ENCODE data around the gene STAT5B. TPM values are rescaled to one million over a fixed set of nuclear protein-coding genes. Genes with fewer than 3 reads are reported as not detected.

STAT5B gene
- total RNA-seq, 1 donor from 2014 or later, result 67.9 TPM

DNA sequence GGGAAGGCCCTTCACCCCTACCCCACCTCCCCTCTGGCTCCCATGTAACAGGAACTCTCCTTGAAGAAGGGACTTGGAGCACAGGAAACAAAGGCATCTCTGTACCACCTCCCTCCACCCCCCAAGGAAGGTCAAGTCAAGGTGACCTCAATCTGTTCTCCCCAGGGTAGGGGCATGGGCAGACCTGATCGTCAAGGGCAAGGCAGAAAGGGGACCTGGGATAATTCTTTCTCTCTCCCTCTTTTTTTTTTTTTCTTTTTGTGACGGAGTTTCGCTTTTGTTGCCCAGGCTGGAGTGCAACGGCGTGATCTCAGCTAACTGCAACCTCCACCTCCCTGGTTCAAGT, 7.8 kb upstream of the STAT5B start:
- Histone ChIP-seq H3K9me3 (no peaks in the 10 kb centered on the region), H3K4me3 (no peak overlapping the region), H3K36me3 (no peaks in the 10 kb centered on the region), H3K27ac (peak overlapping the region; percentile 49), H3K27me3 (ENCODE audit: low read depth) (no peaks in the 10 kb centered on the region), H3K4me1 (peaks cover 37% of the 10 kb centered on the region)
- DNase-seq (no peak), ATAC-seq (no peak)
- TF ChIP-seq, protein P1, sequence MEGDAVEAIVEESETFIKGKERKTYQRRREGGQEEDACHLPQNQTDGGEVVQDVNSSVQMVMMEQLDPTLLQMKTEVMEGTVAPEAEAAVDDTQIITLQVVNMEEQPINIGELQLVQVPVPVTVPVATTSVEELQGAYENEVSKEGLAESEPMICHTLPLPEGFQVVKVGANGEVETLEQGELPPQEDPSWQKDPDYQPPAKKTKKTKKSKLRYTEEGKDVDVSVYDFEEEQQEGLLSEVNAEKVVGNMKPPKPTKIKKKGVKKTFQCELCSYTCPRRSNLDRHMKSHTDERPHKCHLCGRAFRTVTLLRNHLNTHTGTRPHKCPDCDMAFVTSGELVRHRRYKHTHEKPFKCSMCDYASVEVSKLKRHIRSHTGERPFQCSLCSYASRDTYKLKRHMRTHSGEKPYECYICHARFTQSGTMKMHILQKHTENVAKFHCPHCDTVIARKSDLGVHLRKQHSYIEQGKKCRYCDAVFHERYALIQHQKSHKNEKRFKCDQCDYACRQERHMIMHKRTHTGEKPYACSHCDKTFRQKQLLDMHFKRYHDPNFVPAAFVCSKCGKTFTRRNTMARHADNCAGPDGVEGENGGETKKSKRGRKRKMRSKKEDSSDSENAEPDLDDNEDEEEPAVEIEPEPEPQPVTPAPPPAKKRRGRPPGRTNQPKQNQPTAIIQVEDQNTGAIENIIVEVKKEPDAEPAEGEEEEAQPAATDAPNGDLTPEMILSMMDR (IDR thresholded peaks at IDR 0.05), result no peak
- intact Hi-C loops (cut with DNase I), result no loop called here

DNA sequence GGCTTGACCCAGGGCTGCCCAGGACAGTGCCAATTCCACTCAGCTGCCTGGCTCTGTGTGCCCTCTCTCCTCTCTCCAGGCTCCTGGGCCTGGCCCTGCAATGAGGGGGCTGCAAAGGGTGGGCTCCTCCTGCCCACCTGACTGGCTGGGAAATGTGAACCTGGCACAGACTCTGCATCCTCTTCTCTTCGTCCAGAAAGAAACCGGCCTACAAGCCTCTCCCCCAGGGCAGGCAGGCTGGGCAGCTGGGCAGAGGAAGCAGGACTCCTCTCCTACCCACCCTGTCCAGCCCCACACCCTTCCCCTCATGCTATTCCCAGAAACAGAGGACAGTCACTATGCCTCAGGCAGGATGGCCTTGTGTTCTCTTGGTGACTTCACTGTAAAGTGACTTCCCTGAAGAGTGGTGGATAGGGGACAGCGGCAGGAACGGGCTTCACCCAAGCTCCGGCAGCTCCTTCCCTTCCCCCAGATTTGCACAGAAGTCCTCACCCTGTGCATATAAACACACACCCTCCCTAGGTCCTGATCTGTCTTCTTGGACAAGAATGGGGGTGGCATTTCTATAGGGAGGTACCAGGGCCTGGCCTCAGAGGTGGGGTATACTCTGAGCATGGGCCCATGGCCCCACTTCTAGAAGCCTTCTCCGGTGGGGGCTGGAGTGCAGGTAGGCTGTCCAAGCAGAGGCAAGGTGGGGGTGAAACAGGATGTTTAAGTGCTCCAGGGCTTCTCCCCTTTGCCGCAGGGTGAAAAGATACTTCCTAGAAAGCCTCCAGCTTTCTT, 7.2 kb upstream of the STAT5B start:
- no peak for ATAC-seq

DNA sequence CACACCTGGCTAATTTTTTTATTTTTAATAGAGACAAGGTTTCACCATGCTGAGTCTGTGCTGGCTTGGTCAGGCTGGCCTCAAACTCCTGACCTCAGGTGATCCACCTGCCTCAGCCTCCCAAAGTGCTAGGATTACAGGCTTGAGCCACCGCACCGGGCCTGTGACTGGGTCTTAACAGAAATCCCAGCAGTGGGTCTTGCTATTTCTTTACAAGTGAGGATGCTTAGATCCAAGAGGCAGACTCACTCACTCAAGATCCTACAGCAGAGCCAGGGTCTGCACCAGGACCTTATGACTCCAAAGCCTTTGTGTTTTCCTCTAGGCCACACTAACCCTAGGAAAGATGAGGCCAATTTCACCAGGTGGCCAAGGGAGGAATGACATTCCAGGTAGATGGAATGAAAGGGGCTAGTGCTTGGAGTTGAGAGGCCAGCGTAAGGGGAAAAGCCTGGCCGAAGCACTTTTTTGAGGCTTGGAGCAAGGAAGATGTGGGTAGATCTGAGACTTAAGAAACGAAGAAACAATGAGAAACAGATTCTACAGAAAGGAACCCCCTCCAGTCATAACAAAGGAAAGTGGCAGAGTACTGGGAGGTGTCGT, 6.4 kb upstream of the STAT5B start:
- Histone ChIP-seq H3K9me3 (no peaks in the 10 kb centered on the region), H3K4me3 (no peak overlapping the region), H3K27me3 (ENCODE audit: low read depth) (no peaks in the 10 kb centered on the region), H3K36me3 (no peaks in the 10 kb centered on the region), H3K27ac (no peak overlapping the region), H3K4me1 (peaks cover 28% of the 10 kb centered on the region)
- TF ChIP-seq, protein P1 (IDR thresholded peaks at IDR 0.05), result no peak
- ATAC-seq, result no peak
- no peak for DNase-seq
- intact Hi-C loops (cut with DNase I), result no loop called here

More for the DNA sequence above, 7.2 kb upstream of the STAT5B start:
- no peak for DNase-seq
- H3K36me3 ChIP-seq, result no peaks in the 10 kb centered on the region
- H3K4me3 ChIP-seq, result no peak overlapping the region
- no peaks in the 10 kb centered on the region for H3K27me3 ChIP-seq (ENCODE audit: low read depth)
- intact Hi-C loops (cut with DNase I), result no loop called here
- TF ChIP-seq, protein P1 (IDR thresholded peaks at IDR 0.05), result no peak
- peaks cover 32% of the 10 kb centered on the region for H3K4me1 ChIP-seq
- H3K27ac ChIP-seq, result peak overlapping the region; percentile 49
- no peaks in the 10 kb centered on the region for H3K9me3 ChIP-seq

DNA sequence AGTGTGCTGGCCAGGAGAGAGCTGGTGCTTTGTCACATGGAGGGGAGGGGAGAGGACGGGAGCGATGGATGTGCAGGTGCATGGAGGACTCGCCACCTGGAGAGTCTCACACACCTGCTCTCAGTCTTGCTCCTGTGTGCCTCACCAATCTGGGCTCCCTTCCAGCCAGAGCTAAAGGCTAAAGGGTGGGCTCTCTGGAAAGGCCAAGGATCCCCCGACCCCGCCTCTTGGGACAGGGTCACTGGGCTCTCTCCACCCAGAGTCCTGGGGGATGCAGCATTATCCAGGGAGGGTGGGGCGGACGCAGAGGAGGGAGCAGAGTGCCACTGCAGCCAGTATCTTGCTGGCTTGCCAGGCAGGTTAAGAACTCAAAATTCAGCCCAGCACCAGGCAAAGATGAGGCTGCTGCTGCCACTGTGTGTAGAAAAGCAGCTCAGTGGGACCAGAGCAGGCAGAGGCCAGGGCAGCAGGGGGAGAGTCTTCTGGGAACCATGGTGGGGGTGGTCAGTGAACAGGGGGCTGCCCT, 5.4 kb upstream of the STAT5B start:
- Histone ChIP-seq H3K4me3 (no peak overlapping the region), H3K9me3 (no peaks in the 10 kb centered on the region), H3K4me1 (peaks cover 26% of the 10 kb centered on the region), H3K36me3 (no peaks in the 10 kb centered on the region), H3K27me3 (ENCODE audit: low read depth) (no peaks in the 10 kb centered on the region), H3K27ac (no peak overlapping the region)
- DNase-seq (no peak), ATAC-seq (no peak)
- TF ChIP-seq, protein P1 (IDR thresholded peaks at IDR 0.05), result no peak
- intact Hi-C loops (cut with DNase I), result no loop called here

DNA sequence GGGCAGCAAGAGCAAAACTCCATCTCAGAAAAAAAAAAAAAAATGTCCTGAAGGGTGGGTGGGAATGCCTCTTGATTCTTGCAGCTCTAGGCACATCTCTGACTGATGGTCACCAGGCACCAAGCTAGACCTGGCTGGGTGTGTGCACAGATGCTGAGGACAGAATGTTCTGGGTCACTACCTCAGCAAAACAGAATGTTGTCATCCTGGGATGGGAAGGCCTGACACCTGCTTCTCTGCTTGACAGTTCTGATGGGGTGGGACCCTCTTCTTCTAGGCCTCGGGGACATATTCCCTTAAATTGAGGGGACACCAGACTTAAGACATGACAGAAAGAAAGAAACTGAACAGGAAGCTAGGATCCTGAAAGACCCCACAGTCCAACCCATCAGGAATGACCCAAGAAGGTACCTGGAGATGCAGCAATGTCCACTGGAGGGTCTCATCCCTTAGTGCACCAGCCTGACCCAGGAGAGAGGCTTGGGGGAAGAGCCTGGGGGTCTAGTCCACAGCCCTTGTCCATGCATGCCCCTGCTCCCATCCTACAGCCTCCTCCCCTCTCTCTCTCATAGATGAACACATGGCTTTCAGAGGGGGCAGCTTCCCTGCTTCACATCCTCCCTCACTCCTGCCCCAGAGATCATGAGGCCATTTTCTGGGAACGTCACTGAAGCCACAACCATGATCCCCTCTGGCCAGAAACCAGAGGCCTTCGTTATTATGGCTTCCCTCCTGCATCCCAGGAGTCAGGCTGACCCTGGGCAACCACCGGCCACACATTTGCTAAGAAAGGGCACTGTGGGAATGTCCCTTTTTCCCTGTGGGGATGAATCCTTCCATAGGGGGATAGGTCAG, 3.8 kb upstream of the STAT5B start:
- DNase-seq, result no peak
- H3K9me3 ChIP-seq, result no peaks in the 10 kb centered on the region
- no peaks in the 10 kb centered on the region for H3K27me3 ChIP-seq (ENCODE audit: low read depth)
- H3K4me1 ChIP-seq, result peaks cover 19% of the 10 kb centered on the region
- H3K36me3 ChIP-seq, result no peaks in the 10 kb centered on the region
- no peak for ATAC-seq
- TF ChIP-seq, protein P1 (IDR thresholded peaks at IDR 0.05), result no peak
- intact Hi-C loops (cut with DNase I), result no loop called here
- no peak overlapping the region for H3K4me3 ChIP-seq
- no peak overlapping the region for H3K27ac ChIP-seq
